HS-27A (cell line): ENCODE results near the gene ZNF385D.
"Not testable (repeated sequence)": the region's sequence is repeated elsewhere in the genome, so short reads cannot be mapped to it uniquely, and the experiment has no call there.

Source experiments
- DNase-seq: peaks from one replicate; pipeline ENCODE4 v3.0.0-alpha.2; 2012; ENCODE audit warnings: low read depth, missing footprints

The ZNF385D gene

DNA sequence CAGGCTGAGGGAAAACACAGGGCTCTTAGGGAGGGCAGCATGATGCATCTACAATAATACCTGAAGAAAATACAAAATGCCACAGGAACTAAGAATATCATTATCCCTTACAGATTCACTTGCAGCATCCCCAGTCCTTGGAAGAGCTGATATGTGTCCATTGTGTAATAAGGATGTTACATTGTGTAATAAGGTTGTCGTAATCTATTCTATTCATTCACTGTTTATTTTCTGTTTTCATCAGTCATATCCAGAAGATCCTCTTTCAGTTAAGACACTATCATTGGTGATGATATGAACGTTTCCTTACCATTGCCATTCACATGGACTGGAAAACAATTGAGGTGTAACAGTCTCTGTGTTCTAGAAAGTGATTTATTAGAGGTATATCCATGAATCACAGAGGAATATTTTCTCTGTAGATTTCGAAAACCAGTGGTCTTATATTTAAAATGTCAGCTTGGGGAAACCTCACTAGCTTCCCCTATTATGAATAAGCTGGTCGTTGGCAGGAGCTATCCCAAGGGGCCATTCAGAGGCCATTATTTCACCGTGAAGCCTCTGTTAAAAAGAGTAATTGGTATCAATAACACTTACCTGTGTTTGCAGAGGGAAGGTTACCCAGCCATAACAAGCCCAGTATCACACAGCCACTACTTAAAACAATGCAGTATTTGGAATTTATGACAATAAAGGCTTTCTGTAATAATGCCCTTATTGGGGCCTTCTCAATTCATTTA, 241.1 kb downstream of the ZNF385D start:
- no peak for DNase-seq

DNA sequence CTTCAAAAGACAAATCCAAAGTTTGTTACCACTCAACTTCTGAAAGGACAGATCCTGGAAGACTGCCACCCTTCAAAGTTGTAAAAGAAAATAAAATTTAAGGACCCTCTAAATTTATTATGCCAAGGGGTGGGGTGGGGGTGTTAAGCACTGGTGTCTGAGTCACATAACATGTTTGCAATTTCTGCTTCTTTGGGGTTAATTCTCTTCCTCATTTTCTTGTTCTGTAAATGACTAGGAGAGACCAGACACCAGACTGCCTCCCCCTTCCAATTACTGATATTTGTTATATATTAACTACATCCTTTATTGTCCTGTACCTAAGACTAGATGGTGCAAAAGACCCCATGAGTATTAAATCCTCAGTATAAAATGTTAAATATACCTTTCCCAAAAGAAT, 242.8 kb downstream of the ZNF385D start:
- DNase-seq: no peak

DNA sequence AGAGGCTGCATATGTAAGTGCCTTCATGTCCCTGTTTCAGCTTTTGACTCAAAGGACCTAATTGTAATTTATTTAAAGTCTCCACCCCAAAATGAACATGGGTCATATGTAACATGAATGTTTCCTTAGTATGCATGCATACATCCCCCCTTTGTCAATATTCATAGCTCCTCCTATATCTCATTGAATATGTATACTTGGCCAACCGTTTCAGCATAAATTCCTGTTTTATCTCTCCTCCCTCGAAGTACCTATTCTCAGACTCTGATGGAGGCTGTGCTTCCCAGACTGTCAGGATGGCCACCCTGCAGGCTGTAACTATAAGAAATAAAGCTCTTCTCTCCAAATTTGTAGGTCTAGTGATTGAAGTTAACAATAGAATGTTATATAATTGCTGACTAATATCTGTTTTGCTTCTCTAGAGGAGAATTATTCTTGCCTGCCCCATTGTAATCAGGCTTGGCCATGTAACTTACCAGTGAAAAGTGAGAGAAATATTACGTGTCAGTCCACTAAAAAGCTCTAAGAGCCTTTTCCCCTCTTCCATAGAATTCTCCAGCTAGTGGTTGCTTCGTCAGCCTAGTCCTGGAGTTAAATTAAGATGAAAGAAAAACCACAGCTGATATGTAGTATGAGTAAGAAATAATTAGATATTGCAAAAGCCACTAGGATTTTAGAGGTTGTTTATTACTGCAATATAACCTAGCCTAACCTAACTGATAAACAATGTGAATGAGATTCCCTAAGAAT, 245.1 kb downstream of the ZNF385D start:
- DNase-seq: no peak

- DNase-seq: no peak
Observed at GRCh38 chr3:21502656-21503055, 248.4 kb downstream of the ZNF385D start.

GRCh38 chr3:21500834-21501233, 250.2 kb downstream of the ZNF385D start:
- DNase-seq: no peak

GRCh38 chr3:21490671-21491070, 260.3 kb downstream of the ZNF385D start:
- DNase-seq: not testable (repeated sequence)

- no peak for DNase-seq
Observed at GRCh38 chr3:21487520-21487919, 263.5 kb downstream of the ZNF385D start.

GRCh38 chr3:21486024-21486935, 264.7 kb downstream of the ZNF385D start:
- DNase-seq: not testable (repeated sequence)

GRCh38 chr3:21484828-21485144, 266.2 kb downstream of the ZNF385D start:
- DNase-seq: no peak

DNA sequence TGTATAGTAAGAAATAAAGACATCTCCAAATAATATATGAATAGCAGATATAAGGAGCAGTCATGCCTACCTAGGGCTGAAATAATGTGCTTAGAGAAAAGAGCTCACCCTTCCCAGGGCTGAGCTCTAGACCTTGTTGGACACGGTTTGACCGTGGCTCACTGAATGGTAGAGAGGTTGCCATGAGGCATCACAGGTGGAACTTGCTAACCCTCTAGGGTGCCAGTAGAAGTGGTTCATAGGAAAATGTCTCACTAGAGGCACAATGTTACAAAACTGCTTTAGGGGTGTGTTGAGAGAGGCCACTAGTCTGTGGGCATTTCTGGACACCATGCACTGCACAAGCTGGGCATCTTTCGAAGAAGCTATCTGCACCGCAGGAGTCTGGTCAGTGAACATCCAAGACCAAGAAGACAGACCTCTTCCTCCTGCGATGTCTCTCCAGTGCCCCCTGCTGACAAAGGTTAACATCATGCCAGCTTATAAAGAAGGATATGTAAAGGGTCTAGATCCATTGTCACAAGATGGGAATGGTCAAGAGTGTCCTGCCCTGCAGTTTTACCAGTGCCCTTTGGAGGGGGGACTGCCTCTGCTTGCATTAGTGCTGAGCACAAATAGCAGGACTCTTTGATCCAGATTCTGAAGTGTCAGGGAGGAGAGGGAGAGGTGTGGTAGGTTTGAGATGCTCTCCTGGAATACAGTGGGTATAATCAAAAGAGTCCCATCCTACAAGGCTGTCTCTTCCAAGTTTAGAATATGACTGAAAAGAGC, 266.8 kb downstream of the ZNF385D start:
- peak; percentile 88 for DNase-seq

GRCh38 chr3:21481991-21482390, 269.0 kb downstream of the ZNF385D start:
- DNase-seq: no peak

- peak; percentile 83 for DNase-seq
Observed at GRCh38 chr3:21477541-21478288, 273.3 kb downstream of the ZNF385D start.

DNA sequence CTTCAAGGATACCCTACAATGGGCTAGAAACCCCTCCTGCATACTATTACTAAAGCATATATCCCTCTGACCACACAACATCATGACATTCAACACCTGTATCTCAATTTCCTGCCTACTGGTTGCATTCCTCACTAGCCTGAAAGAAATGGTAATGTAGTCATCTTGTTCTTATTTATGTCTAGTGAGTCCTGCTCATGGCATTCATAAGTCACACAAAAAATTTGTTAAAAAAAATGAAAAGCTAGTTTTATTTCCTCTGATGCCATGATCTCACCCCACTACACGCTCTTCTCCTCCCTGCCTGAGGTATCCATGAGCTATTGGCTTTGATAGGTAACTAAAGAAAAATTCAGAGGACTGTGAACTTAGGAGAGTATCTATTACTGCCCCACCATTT, 284.5 kb downstream of the ZNF385D start:
- no peak for DNase-seq

DNA sequence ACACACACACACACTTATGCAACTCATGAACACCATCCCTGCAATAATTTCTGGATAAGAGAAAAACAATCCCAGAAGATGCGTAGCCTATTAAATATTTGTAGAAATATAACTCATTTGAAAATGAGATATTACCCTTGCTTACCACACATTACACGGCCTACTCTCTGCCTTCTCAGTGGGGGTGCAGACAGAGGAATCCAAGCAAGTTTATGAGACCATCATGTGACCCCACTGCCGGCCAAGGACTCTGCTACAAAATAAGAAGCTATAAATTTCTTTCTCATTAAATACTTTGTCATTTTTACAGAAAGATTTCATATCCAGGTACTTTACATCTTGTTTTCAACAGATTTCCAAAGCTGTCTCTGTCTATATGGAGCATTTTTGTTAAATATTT, 286.3 kb downstream of the ZNF385D start:
- no peak for DNase-seq

- DNase-seq: no peak
Observed at GRCh38 chr3:21463319-21463718, 287.7 kb downstream of the ZNF385D start.

GRCh38 chr3:21462141-21462540, 288.9 kb downstream of the ZNF385D start:
- DNase-seq: no peak

- DNase-seq: no peak
Observed at GRCh38 chr3:21457084-21457483, 293.9 kb downstream of the ZNF385D start.

- no peak for DNase-seq
Observed at GRCh38 chr3:21449738-21450137, 301.3 kb downstream of the ZNF385D start.

DNA sequence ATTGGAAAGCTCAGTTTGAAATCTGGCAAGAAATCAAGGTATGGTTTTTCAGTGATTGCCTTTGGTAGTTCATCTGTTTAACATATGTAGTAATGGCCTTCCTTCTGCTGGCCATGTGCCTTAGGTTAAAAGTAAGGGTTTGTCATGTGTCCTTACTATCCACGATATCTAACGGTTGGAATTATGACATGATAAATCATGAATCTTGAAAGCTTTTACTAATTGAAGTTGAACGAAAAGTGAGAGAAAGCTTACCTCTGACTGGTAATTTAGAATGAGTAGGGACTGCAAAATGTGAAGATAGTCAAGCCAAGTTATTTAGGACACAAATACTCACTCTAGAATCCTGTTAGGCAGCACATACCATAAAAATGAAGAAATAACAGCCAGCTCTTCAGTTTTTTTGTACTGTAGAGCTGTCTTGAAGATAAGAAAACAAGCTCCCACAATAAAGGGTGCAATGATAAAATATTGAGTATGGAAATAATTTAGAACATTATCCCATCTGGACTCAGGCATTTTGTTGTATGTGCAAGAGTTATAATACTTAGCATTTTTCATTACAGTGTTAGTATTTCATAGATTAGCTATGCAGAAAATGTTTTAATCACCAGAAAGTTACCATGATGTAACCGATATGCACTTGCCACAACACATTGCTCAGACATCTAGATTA, 303.4 kb downstream of the ZNF385D start:
- peak; percentile 91 for DNase-seq

GRCh38 chr3:21446945-21447475, 304.0 kb downstream of the ZNF385D start:
- no peak for DNase-seq
